Dendritic cell treated with granulocyte-macrophage colony-stimulating factor and Interleukin-4, amounts not matched to agents 40 ng/mL and 50 ng/mL, for 4 days (primary cell): ENCODE measurements around the gene WHAMM.
A peak's percentile ranks its signal among the peaks of the same experiment; 100 is the strongest.
"Not testable (repeated sequence)": the region's sequence is repeated elsewhere in the genome, so short reads cannot be mapped to it uniquely, and the experiment has no call there.

Experiments
- H3K27ac Mint-ChIP-seq: one replicate; pipeline ENCODE4 v1.8.0; 2022; ENCODE audit warnings: mild to moderate bottlenecking, mixed read lengths
- H3K27me3 Mint-ChIP-seq: one replicate; pipeline ENCODE4 v1.8.0; 2022; ENCODE audit warnings: mild to moderate bottlenecking, mixed read lengths
- H3K36me3 Mint-ChIP-seq: one replicate; pipeline ENCODE4 v1.8.0; 2022; ENCODE audit warnings: low read depth, mixed read lengths
- H3K4me1 Mint-ChIP-seq: one replicate; pipeline ENCODE4 v1.8.0; 2022; ENCODE audit warnings: low read depth, mixed read lengths
- H3K4me3 Mint-ChIP-seq: one replicate; pipeline ENCODE4 v1.8.0; 2022; ENCODE audit warnings: mild to moderate bottlenecking, moderate library complexity, mixed read lengths
- H3K9me3 Mint-ChIP-seq: one replicate; pipeline ENCODE4 v1.8.0; 2022; ENCODE audit warnings: mixed read lengths
- intact Hi-C: fragments of 100-400 bp; cut with micrococcal nuclease; formaldehyde crosslinking; loops from one replicate; pipeline ENCODE4 v1.15.0; 2022

Gene WHAMM

GRCh38 chr15:82810061-82810889 is 847 bp downstream of the WHAMM start:
- peak overlapping the region; percentile 89 for H3K4me3 Mint-ChIP-seq
- peaks cover 44% of the 10 kb centered on the region for H3K36me3 Mint-ChIP-seq
- H3K9me3 Mint-ChIP-seq = no peaks in the 10 kb centered on the region
- peaks cover 26% of the 10 kb centered on the region for H3K4me1 Mint-ChIP-seq
- H3K27me3 Mint-ChIP-seq = no peaks in the 10 kb centered on the region
- peak overlapping the region; percentile 93 for H3K27ac Mint-ChIP-seq
- intact Hi-C loops = loop anchor here (5.0 kb wide), 1 partner anchor 177 kb away; the partner anchor contains the start of gene RAMAC

DNA sequence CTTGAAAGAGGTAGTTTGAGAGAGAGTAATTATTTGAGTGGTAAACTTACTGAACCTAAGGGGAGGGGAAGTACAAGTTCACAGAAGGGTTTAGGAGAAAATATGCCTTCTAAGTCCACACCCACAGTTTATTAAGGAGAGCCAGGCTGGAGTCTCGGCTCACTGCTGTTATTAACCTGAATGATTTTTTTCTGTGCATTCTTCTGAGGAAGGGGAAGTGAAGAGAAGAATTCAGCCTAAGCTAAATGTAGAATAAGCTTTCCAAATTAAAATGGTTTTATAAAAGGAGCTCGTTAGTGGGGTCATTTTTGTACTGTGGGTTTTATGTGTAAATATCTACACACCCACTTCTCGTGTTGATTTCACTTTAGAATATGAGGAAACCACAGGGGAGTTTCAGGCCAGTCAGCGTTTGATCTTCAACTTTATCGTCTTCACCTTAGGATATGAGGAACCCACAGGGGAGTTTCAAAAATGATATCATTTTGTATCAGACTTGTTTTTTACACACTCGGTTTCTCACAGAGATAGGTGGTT is 1.5 kb downstream of the WHAMM start:
- intact Hi-C loops = loop anchor here (5.0 kb wide), 1 partner anchor 176 kb away; the partner anchor contains the start of gene RAMAC
- H3K9me3 Mint-ChIP-seq = no peaks in the 10 kb centered on the region
- H3K4me1 Mint-ChIP-seq = peaks cover 26% of the 10 kb centered on the region
- H3K4me3 Mint-ChIP-seq = peak overlapping the region; percentile 89
- peaks cover 50% of the 10 kb centered on the region for H3K36me3 Mint-ChIP-seq
- H3K27ac Mint-ChIP-seq = peak overlapping the region; percentile 93
- H3K27me3 Mint-ChIP-seq = no peaks in the 10 kb centered on the region

DNA sequence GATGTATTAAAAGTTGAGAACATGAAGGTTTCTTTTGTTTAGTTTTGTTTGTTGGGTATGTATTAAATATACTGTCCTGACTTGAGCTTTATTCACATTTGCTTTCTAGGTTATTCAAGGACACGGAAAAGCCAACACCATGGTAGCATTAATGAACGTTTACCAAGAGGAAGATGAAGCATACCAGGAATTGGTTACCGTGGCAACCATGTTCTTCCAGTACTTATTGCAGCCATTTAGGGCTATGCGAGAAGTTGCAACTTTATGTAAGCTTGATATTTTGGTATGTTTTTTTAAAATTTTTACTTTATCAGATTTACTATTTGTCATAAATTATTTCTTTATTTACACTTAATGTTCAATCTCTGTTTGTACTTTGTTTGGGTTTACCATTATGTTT is 3.6 kb downstream of the WHAMM start:
- peaks cover 26% of the 10 kb centered on the region for H3K4me1 Mint-ChIP-seq
- H3K27ac Mint-ChIP-seq = no peak overlapping the region
- no peaks in the 10 kb centered on the region for H3K9me3 Mint-ChIP-seq
- H3K4me3 Mint-ChIP-seq = no peak overlapping the region
- H3K36me3 Mint-ChIP-seq = peaks cover 69% of the 10 kb centered on the region
- intact Hi-C loops = loop anchor here (5.0 kb wide), 1 partner anchor 174 kb away; the partner anchor contains the start of gene RAMAC
- H3K27me3 Mint-ChIP-seq = no peaks in the 10 kb centered on the region

- Mint-ChIP-seq H3K27ac (no peak overlapping the region), H3K9me3 (no peaks in the 10 kb centered on the region), H3K4me1 (no peaks in the 10 kb centered on the region), H3K4me3 (no peak overlapping the region), H3K36me3 (peaks cover 79% of the 10 kb centered on the region), H3K27me3 (no peaks in the 10 kb centered on the region)
- intact Hi-C loops = no loop called here
Measured at GRCh38 chr15:82820128-82820527, 10.7 kb downstream of the WHAMM start.

- H3K9me3 Mint-ChIP-seq, H3K4me3 Mint-ChIP-seq, H3K4me1 Mint-ChIP-seq, intact Hi-C loops, H3K27me3 Mint-ChIP-seq: not testable (repeated sequence)
- Mint-ChIP-seq H3K27ac (peak overlapping the region; percentile 20), H3K36me3 (peaks cover 81% of the 10 kb centered on the region)
Measured at GRCh38 chr15:82821396-82821795, 12.0 kb downstream of the WHAMM start.

- H3K9me3 Mint-ChIP-seq, H3K4me1 Mint-ChIP-seq, H3K4me3 Mint-ChIP-seq, intact Hi-C loops, H3K27me3 Mint-ChIP-seq: not testable (repeated sequence)
- Mint-ChIP-seq H3K27ac (peak overlapping the region; percentile 20), H3K36me3 (peaks cover 81% of the 10 kb centered on the region)
Measured at GRCh38 chr15:82821851-82822250, 12.4 kb downstream of the WHAMM start.

- Mint-ChIP-seq H3K27ac (no peak overlapping the region), H3K27me3 (no peaks in the 10 kb centered on the region), H3K4me1 (peaks cover under 1% of the 10 kb centered on the region), H3K9me3 (no peaks in the 10 kb centered on the region), H3K36me3 (peaks cover 81% of the 10 kb centered on the region), H3K4me3 (no peak overlapping the region)
- intact Hi-C loops = no loop called here
Measured at GRCh38 chr15:82823049-82823448, 13.6 kb downstream of the WHAMM start.

- H3K27ac Mint-ChIP-seq = no peak overlapping the region
- intact Hi-C loops = no loop called here
Measured at GRCh38 chr15:82828075-82828474, 18.6 kb downstream of the WHAMM start.

DNA sequence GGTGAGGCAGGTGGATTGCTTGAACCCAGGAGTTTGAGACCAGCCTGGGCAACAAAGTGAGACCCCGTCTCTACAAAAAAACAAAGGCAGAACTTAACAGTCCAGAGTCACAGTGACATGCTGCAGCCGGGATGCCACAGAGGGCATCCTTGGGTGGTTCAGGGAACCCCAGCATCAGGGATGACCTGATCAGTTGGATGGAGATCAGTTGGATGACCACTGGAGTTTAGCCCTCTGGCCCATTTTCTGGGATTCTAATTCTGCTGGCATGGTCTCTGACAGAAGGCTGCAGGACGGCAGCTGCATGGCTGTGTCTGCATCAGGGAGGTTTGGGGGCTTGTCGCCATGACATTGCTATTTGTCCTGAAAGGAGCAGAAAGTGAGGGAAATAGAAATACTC is 19.8 kb downstream of the WHAMM start:
- Mint-ChIP-seq H3K27me3 (no peaks in the 10 kb centered on the region), H3K9me3 (no peaks in the 10 kb centered on the region), H3K36me3 (peaks cover 94% of the 10 kb centered on the region), H3K27ac (no peak overlapping the region), H3K4me3 (no peak overlapping the region), H3K4me1 (peaks cover 36% of the 10 kb centered on the region)
- intact Hi-C loops = no loop called here

More at GRCh38 chr15:82828075-82828474, 18.6 kb downstream of the WHAMM start:
- Mint-ChIP-seq H3K27me3 (no peaks in the 10 kb centered on the region), H3K4me1 (peaks cover 26% of the 10 kb centered on the region), H3K4me3 (no peak overlapping the region), H3K9me3 (no peaks in the 10 kb centered on the region), H3K36me3 (peaks cover 83% of the 10 kb centered on the region)

DNA sequence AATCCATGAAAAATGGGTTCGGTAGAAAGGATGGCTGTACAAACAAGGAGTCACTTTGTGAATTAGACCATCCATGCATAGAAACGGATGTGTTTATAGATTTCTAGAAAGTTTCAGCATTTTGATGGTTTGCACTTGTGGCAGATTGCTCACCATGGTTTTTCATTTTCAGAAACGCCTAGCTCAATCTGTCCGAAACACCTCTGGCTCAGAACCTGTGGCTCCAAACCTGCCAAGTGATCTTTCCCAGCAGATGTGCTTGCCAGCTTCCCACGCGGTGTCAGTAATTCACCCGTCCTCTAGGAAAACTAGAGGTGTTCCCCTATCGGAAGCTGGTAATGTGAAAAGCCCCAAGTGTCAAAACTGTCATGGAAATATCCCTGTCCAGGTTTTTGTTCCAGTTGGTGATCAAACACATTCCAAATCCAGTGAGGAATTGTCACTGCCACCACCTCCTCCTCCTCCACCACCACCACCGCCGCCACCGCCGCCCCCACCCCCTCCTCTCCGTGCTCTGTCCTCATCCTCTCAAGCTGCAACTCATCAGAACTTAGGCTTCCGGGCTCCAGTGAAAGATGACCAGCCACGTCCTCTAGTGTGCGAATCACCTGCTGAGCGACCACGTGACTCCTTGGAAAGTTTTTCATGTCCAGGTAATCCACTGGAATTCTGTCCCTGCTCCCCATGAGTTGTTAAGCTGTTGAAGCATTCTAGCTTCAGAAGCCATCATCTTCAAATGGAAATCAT is 21.2 kb downstream of the WHAMM start:
- H3K4me3 Mint-ChIP-seq = no peak overlapping the region
- H3K36me3 Mint-ChIP-seq = peaks cover 94% of the 10 kb centered on the region
- H3K27me3 Mint-ChIP-seq = no peaks in the 10 kb centered on the region
- H3K9me3 Mint-ChIP-seq = no peaks in the 10 kb centered on the region
- intact Hi-C loops = loop anchor here (5.0 kb wide), 1 partner anchor 172 kb away; no protein-coding TSS in a partner anchor
- peaks cover 37% of the 10 kb centered on the region for H3K4me1 Mint-ChIP-seq
- no peak overlapping the region for H3K27ac Mint-ChIP-seq

DNA sequence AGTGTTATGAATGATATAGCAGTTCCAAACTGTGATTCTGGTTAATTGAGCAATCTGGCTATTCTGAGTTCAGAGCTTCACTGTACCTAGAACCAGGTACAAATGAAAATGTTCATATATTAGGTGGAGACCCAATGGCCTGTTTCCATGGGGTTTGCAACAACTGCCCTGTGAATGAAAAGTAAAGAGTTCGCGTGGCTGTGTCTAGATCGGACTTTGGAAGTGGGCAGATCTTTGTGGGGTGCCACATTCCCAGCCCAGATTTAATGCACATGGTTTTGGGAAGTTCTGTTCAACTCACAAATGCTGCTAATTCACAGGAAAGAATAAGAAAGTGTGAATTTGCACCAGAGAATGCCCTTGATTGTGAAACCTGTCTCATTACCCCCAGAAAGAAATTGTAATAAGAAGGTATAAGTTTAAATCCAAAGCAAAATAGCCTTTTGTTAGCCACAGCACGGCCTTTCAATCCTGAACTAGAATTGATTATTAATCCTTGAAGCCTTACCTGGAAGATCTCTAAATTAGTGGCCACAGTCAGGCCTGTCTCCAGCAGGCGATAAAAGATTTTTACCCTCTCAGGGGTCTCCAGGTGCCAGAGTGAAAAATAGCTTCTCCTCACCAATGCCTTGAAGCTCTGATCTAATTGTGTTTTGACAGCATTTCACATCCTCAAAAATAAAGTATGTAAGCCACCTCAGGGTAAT is 22.6 kb downstream of the WHAMM start:
- intact Hi-C loops = loop anchor here (5.0 kb wide), 1 partner anchor 170 kb away; no protein-coding TSS in a partner anchor
- Mint-ChIP-seq H3K27me3 (no peaks in the 10 kb centered on the region), H3K27ac (peak overlapping the region; percentile 81), H3K4me1 (peaks cover 45% of the 10 kb centered on the region), H3K36me3 (peaks cover 94% of the 10 kb centered on the region), H3K4me3 (no peak overlapping the region), H3K9me3 (no peaks in the 10 kb centered on the region)

DNA sequence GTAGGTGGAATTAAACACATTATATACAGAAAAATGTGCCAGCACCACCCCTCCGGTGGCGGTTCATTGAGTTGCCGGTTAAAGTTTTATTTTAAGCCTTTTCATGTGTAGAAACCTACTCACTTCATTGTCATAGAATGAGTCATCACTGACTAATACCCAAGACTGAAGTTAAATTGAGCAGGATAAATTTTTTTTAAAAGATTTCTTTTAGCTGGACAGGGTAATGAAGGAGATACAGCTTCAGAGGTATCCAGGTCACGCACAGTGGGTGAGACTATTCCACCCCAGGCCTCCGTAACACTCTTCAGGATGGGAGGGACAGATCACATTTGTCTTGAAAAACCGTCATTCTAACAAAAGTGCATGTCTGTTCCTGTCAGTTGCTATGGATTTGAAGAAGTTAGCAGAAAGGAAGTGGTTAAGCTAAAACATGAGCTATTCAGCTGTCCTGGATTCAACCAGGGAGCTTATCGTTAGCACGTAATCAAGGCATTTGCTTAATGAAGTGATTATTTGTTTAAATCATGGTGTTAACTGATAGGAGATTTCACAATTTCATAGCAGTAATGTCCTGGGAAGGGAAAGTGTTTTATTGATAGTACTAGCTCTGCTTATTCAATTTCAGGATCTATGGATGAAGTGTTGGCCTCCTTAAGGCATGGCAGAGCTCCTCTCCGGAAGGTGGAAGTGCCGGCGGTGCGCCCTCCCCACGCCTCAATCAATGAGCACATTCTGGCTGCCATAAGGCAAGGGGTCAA is 23.4 kb downstream of the WHAMM start:
- H3K4me3 Mint-ChIP-seq = peak overlapping the region; percentile 18
- intact Hi-C loops = loop anchor here (5.0 kb wide), 1 partner anchor 170 kb away; no protein-coding TSS in a partner anchor
- H3K27ac Mint-ChIP-seq = peak overlapping the region; percentile 81
- no peaks in the 10 kb centered on the region for H3K27me3 Mint-ChIP-seq
- peaks cover 94% of the 10 kb centered on the region for H3K36me3 Mint-ChIP-seq
- H3K4me1 Mint-ChIP-seq = peaks cover 45% of the 10 kb centered on the region
- no peaks in the 10 kb centered on the region for H3K9me3 Mint-ChIP-seq

GRCh38 chr15:82833362-82833682 is 23.9 kb downstream of the WHAMM start:
- H3K4me3 Mint-ChIP-seq = peak overlapping the region; percentile 18
- peaks cover 94% of the 10 kb centered on the region for H3K36me3 Mint-ChIP-seq
- intact Hi-C loops = loop anchor here (5.0 kb wide), 1 partner anchor 169 kb away; no protein-coding TSS in a partner anchor
- H3K27me3 Mint-ChIP-seq = no peaks in the 10 kb centered on the region
- H3K9me3 Mint-ChIP-seq = no peaks in the 10 kb centered on the region
- H3K27ac Mint-ChIP-seq = peak overlapping the region; percentile 81
- peaks cover 42% of the 10 kb centered on the region for H3K4me1 Mint-ChIP-seq
